Panc1 (cell line): ENCODE results near the gene ZNF503. TPM values are rescaled to one million over a fixed set of nuclear protein-coding genes. Genes with fewer than 3 reads are reported as not detected.
A peak's percentile ranks its signal among the peaks of the same experiment; 100 is the strongest.

Experiments used
- ATAC-seq: fragments of 200-7000 bp; cut with Tn5 transposase; 2 replicates; pipeline ENCODE4 v1.9.1; 2020; ENCODE audit warnings: mild to moderate bottlenecking, moderate library complexity
- BruUV-seq: library from RNA; stranded (reverse); fragments of 400-500 nt; replicated peaks from 2 replicates; lab custom pipeline; 2021; lab: Mats Ljungman, UMichigan
- CTCF ChIA-PET: fragments of 300-600 bp; sonication (Branson Sonifier 250); formaldehyde crosslinking; loops from one replicate; lab custom pipeline; 2022; ENCODE audit warnings: antibody characterized with exemption; lab: Charles Lee
- POLR2A ChIA-PET: fragments of 300-600 bp; sonication (Branson Sonifier 250); formaldehyde crosslinking; loops from one replicate; lab custom pipeline; 2022; ENCODE audit warnings: antibody characterized with exemption; lab: Charles Lee
- DNase-seq: peaks from one replicate; pipeline ENCODE4 v3.0.0-alpha.2; 2010; ENCODE audit warnings: low read depth, low spot score
- H3K27ac ChIP-seq: 2 replicates; pipeline ENCODE4 v1.5.1; 2011; ENCODE audit warnings: mild to moderate bottlenecking, low read length, inconsistent platforms
- H3K27me3 ChIP-seq: fragments of 200-500 bp; sonication (Bioruptor generic); 2 replicates; pipeline ENCODE4 v1.6.0; 2014; ENCODE audit warnings: low read length, inconsistent platforms; ENCODE audit not compliant: control insufficient read depth, insufficient read depth
- H3K36me3 ChIP-seq: fragments of 200-500 bp; sonication (Bioruptor generic); 2 replicates; pipeline ENCODE4 v1.5.1; 2014; ENCODE audit warnings: inconsistent platforms, mild to moderate bottlenecking, low read length, moderate library complexity; ENCODE audit not compliant: control insufficient read depth, insufficient read depth
- H3K4me1 ChIP-seq: 2 replicates; pipeline ENCODE4 v1.5.1; 2011; ENCODE audit warnings: inconsistent platforms, mild to moderate bottlenecking, low read length, moderate library complexity; ENCODE audit not compliant: control insufficient read depth, insufficient read depth
- H3K4me3 ChIP-seq, 2 experiments: 2 replicates each; pipeline ENCODE4 v1.5.1; 2011 to 2012; ENCODE audit warnings: low read depth in 2 of 2, low read length in 2 of 2, mild to moderate bottlenecking in 2 of 2, inconsistent platforms in 1 of 2, moderate library complexity in 1 of 2
- H3K9me3 ChIP-seq: fragments of 200-500 bp; sonication (Bioruptor generic); 2 replicates; pipeline ENCODE4 v1.5.1; 2014; ENCODE audit warnings: low read depth, mild to moderate bottlenecking, inconsistent platforms, low read length, moderate library complexity; ENCODE audit not compliant: control insufficient read depth, insufficient read depth
- CTCF ChIP-seq: fragments of 450-650 bp; IDR thresholded peaks from 2 replicates; pipeline ENCODE4 v1.5.1; 2017; ENCODE audit warnings: mild to moderate bottlenecking
- POLR2AphosphoS5 ChIP-seq: IDR thresholded peaks from 2 replicates; pipeline ENCODE4 v1.6.1; 2012; ENCODE audit warnings: mild to moderate bottlenecking, low read depth, low read length, moderate library complexity
- REST ChIP-seq, 2 experiments: IDR thresholded peaks; 2 replicates each; pipeline ENCODE4 v1.6.1; 2011 to 2012; ENCODE audit warnings: low read depth in 2 of 2, control low read depth in 1 of 2, low read length in 1 of 2, mild to moderate bottlenecking in 1 of 2, moderate library complexity in 1 of 2; ENCODE audit not compliant: insufficient read depth in 1 of 2
- SIN3A ChIP-seq: IDR thresholded peaks from 2 replicates; pipeline ENCODE4 v1.6.1; 2012; ENCODE audit warnings: low read depth, mild to moderate bottlenecking, low read length, moderate library complexity, borderline replicate concordance; ENCODE audit not compliant: insufficient read depth
- TCF7L2 ChIP-seq: IDR thresholded peaks from 2 replicates; pipeline ENCODE4 v1.6.1; 2011; ENCODE audit warnings: mild to moderate bottlenecking, low read depth, low read length, inconsistent platforms
- in situ Hi-C: cut with HindIII; loops from 2 replicates; pipeline ENCODE4 v1.10.0; 2016; ENCODE audit warnings: low sequenced_read_pairs, low pct_unique_long_range_greater_than_20kb
- intact Hi-C: fragments of 100-400 bp; cut with micrococcal nuclease; formaldehyde crosslinking; loops from one replicate; pipeline ENCODE4 v1.10.0; 2022; ENCODE audit not compliant: unreplicated experiment
- total RNA-seq: library from RNA; stranded (reverse); gene quantifications from one replicate; pipeline ENCODE4 v1.2.1, GENCODE V29; 2021; ENCODE audit not compliant: unreplicated experiment

ZNF503 gene
- total RNA-seq, 1 experiment from 2014 or later, result 10.4 TPM

- in situ Hi-C loops, result no loop called here
- Histone ChIP-seq H3K9me3 (no peaks in the 10 kb centered on the region), H3K4me3 (peak overlapping the region; percentile 60 to 63), H3K36me3 (peaks cover 5% of the 10 kb centered on the region; the same call in 1 of the 2 replicates), H3K27me3 (peaks cover 29% of the 10 kb centered on the region), H3K27ac (peak overlapping the region; percentile 77), H3K4me1 (peaks cover 26% of the 10 kb centered on the region)
- no TSS peak for BruUV-seq
- no peak for DNase-seq
- POLR2A ChIA-PET, result interaction anchor here (0.7 kb wide), 1 partner anchor 1810 kb away, joined by 3 read pairs; no protein-coding TSS in a partner anchor
- intact Hi-C loops, result loop anchor here (10.0 kb wide), 3 partner anchors 507 to 1137 kb away; no protein-coding TSS in a partner anchor
- TF ChIP-seq CTCF (peak; percentile 17; the same call in 1 of the 2 replicates), TCF7L2 (0 out of 2 replicates have a peak, but pooled peaks have one; percentile 18), REST (IDR thresholded peaks at IDR 0.05; ENCODE audit: insufficient read depth in 1 of 2, low read depth in 2 of 2, low read length in 1 of 2) (no peak), POLR2AphosphoS5 (no peak)
- CTCF ChIA-PET, result interaction anchor here (0.7 kb wide), 1 partner anchor 895 kb away, joined by 7 read pairs; no protein-coding TSS in a partner anchor
- ATAC-seq, result peak; percentile 27
Measured at GRCh38 chr10:75407713-75408508, 6.3 kb upstream of the ZNF503 start.

- no peak for DNase-seq
- intact Hi-C loops (loop anchor here (10.0 kb wide), 3 partner anchors 508 to 1138 kb away; no protein-coding TSS in a partner anchor), in situ Hi-C loops (no loop called here)
- Histone ChIP-seq H3K4me1 (peaks cover 29% of the 10 kb centered on the region), H3K4me3 (peak overlapping the region; percentile 60 to 63), H3K36me3 (peaks cover 5% of the 10 kb centered on the region; the same call in 1 of the 2 replicates), H3K9me3 (no peaks in the 10 kb centered on the region), H3K27me3 (peaks cover 29% of the 10 kb centered on the region), H3K27ac (peak overlapping the region; percentile 77)
- ATAC-seq, result peak; percentile 5
- POLR2A ChIA-PET, result no interaction called here
- BruUV-seq, result no TSS peak
- CTCF ChIA-PET, result interaction anchor here (0.7 kb wide), 1 partner anchor 896 kb away, joined by 7 read pairs; no protein-coding TSS in a partner anchor
- no peak for TF ChIP-seq REST (IDR thresholded peaks at IDR 0.05; ENCODE audit: insufficient read depth in 1 of 2, low read depth in 2 of 2, low read length in 1 of 2)
- TF ChIP-seq CTCF, result no peak
- TF ChIP-seq TCF7L2, result no peak
- no peak for TF ChIP-seq SIN3A
- no peak for TF ChIP-seq POLR2AphosphoS5
Measured at GRCh38 chr10:75407224-75407712, 5.7 kb upstream of the ZNF503 start.
